GM18520 (cell line): Measurements from ENCODE around the gene CAP1.

Source experiments
- ATAC-seq: cut with Tn5 transposase; IDR thresholded peaks from one replicate; pipeline ENCODE4 v1.9.1; 2021; ENCODE audit not compliant: unreplicated experiment

CAP1 gene

DNA sequence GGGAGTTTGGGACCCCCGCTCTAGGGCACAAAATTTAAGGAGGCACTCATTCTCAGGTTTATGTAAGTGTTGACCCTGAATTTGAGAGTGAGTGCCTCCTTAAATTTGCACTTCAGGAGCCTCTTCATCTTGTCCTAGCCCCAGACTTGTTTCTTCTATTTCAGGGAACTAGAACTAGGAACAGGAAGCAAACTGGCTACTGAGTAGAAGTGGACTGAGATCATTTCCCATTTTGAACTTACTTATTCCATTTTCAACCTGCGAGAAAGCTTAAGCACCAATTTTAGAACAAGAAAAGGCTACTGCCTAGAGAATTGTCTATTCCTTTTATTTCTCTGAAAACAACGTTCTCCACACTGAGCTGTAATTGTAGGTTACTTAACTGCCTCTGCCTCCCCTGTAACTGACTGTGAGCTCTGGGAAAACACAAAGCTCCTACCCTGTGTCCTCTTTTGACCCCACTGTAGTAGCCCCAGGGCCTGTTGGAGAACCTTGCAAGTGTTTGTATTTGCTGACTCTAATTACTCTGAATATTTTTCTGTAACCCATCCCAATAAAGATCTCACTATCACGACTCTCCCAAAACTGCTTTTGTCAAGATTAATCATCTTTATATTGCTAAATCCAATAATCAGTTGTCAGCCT, 54.1 kb downstream of the CAP1 start:
- ATAC-seq = no peak

DNA sequence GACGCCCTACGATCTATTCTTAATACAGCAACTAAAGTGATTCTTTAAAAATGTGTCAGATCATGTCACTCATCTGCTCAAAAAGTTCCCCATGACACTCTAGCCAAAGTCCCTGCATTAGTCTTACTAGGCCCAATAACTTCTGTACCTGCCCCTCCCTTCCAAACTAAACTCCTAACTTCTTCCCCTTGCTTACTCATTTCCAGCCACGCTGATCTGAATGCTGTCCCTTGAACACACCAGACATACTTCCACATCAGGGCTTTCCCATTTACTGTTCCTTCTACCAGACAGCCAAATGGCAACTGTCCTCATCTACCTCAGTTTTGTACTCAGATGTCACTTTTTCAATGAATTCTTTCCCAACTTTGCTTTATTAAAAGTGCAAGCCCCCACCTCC, 55.3 kb downstream of the CAP1 start:
- no peak for ATAC-seq

DNA sequence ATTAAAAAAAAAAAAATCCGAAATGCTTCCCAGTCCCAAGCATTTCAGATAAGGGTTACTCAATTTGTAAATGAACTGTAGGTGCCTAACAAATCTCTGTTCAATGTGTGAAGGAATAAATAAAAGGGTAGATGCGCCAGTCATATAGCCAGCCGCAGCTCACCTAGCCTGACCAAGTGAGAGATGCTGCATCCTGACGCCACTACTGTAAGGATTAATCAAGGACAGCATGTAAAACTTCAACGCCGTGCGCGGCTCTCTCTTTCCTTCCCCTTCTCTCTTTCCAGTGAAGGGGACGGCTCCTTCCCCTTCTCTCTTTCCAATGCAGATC, 56.1 kb downstream of the CAP1 start:
- ATAC-seq = no peak

DNA sequence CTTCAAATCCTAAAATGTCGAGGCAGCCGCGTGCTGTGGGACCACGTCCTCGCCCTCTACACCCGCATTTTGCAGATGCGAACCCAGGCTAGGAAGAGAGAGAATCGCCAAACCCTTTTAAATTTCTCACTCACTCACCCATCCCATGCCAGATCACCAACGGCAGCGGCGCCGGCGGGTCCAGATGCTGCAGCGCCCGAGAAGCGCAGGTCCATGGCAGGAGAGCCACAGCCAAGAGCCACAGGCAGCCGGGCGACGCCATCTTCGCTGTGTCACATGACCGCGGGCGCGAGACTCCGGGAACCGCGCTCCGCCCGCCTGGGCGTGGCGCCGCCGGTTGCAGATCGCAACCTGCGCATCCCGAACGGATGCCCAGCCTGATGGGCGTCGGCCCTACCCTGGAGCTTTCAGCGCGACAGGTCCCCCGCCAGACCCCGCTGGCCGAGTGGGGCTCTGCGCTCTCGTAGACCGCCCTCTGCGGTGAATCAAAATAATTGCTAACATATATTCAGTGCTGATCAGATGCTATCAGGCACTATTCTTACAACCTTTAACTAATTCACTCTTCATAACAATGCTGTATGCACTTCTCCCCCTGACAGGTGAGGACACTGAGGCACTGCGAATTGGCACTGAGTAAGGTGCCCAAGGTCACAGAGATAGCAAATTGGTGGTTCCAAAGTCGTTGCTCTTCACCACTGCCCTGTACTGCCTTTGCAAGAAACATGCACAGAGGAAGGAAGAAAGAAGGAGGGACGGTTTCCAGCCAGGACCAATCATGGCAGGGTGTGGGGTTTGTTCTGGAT, 56.7 kb downstream of the CAP1 start, which contains the start of gene PPT1:
PPT1 (minus strand) TSS at position 276 of the 806 bp plus-strand sequence; CDS start at position 262, 14 bp downstream.
- peak; percentile 54 for ATAC-seq

DNA sequence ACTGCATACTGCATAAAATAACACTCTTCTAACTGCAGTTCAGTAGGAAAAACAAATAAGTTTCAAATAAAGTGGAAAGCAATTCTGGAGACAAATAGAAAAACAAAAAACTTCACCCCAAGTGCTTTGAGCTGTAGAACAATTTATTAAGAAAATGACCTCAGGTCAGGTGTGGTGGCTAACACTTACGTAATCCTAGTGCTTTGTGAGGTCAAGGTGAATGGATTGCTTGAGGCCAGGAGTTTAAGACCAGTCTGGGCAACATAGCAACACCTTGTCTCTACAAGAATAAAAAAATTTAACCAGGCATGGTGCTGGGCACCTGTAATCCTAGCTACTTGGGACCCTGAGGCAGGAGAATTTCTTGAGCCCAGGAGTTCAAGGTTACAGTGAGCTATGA, 61.5 kb downstream of the CAP1 start:
- ATAC-seq = no peak

DNA sequence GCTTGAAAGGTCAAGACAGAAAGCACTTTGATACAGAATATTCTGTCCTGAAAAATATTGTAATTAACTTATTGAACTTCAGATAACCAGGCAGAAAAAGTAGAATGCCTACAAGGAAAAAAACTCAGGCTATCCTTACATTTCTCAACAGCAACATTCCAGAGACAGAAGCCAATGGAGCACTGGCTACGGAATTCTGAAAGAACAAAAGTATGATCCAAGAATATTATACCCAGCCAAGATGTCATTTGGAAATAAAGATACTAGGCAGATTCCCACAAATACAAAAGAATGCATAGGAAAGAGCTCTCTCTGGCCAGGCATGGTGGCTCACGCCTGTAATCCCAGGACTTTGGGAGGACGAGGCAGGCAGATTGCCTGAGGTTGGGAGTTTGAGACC, 62.4 kb downstream of the CAP1 start:
- ATAC-seq = no peak

DNA sequence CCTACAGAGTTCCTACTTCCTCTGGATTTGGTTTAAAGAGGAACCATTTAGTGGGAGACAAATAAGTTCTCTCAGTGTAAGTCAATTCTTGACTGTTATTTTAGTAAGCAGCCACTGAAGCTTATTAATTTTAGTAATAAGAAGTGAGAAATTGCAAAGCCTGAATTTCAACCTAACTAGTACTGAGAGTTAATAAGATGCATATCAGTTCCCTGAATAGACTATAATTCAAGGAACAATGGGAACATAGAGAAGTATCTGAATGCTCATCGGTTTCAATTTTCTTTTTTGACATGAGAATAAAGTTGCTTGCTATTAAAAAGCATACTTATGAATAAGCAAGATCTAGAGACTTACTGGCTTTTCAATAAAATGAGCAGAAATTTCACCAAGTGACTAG, 64.5 kb downstream of the CAP1 start:
- ATAC-seq = no peak

DNA sequence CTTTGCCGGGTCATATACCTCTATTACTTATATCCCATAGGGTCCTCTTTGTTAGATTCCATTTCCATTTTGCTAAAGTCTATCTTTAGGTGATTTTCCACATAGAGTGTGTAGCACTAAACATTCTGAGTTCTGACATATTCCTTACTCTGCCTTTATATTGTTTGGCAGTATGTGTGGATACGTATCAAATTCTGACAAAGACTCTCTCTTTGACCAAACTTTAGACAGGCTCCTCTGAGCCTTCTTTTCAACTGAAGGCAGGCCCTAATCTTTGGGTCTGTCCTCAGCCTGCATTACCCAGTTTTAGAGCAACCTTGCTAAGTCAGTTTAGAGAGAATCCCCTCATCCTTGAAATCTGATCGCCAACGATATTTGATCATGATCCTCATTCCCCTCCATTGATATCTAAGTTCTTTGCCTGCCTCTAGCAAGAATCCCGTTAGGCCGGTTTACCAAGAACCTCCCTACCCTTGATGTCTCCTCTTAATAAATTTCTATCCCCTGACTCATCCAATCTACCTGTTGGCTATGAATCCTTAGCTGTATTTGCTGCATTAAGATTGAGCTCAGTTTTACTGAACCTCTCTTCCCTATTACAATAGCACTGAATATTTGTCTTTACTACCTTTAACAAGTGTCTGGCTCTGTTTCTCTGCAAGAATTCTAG, 66.9 kb downstream of the CAP1 start:
- no peak for ATAC-seq

DNA sequence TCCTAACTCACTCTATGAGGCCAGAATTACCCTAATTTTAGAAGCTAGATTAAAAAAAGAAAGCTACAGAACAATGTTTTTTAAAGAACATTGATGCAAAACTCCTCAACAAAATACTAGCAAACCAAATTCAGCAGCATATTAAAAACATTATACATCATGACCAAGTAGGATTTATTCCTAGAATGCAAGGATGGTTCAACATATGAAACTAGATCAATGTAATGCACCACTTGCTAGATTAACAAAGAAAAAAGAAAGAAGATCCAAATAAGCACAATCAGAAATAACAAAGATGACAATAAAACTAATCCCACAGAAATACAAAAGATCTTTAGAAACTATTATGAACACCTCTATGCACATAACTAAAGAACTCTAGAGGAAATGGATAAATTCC, 69.9 kb downstream of the CAP1 start:
- no peak for ATAC-seq

DNA sequence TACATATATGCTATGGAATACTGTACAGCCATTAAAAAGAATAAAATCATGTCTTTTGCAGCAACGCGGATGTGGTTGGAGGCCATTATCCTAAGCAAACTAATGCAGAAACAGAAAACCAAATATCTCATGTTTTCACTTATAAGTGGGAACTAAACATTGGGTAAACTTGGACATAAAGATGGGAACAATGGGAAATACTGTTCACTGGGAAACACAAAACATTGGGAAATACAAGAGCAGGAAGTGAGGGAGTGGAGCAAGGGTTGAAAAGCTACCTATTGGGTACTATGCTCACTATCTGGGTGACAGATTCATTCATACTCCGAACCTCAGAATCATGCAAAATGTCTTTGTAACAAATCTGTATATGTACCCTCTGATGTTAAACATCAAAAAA, 73.9 kb downstream of the CAP1 start:
- ATAC-seq = no peak

DNA sequence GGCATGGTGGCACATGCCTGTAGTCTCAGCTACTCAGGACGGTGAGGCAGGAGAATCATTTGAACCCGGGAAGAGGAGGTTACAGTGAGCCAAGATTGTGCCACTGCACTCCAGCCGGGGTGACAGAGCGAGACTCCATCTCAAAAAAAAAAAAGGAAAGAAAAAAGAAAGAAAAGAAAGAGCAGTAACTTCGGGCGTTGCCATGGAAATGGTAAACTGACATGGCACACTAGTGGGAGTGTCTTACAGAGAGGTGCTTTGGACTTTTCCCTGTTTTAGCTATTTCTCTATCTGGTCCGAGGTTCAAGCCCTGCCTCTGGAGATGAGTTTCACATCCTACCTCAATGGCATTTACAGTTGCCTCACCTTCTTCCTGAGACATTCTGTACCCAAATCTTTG, 79.6 kb downstream of the CAP1 start:
- no peak for ATAC-seq
